Activated CD8-positive, alpha-beta memory T cell treated with anti-CD3 and anti-CD28 coated beads, Interleukin-2, amount 10 ng/mL, durations not matched to agents 7 days and 5 days (primary cell): Measurements from ENCODE around the gene NFKBIA. TPM values are rescaled to one million over a fixed set of nuclear protein-coding genes. Genes with fewer than 3 reads are reported as not detected.

Source experiments
- ATAC-seq: fragments of 150-1000 bp; cut with Tn5 transposase; one replicate; pipeline ENCODE4 v1.10.0; 2021; ENCODE audit warnings: moderate library complexity
- CTCF ChIA-PET: fragments of 350-600 bp; sonication (Branson Sonifier 250); formaldehyde crosslinking; loops from one replicate; lab custom pipeline; 2021; ENCODE audit warnings: antibody characterized with exemption; lab: Charles Lee
- DNase-seq: peaks from one replicate; pipeline ENCODE4 v3.0.0-alpha.2; 2020
- H3K27ac Mint-ChIP-seq: one replicate; pipeline ENCODE4 v1.8.0; 2021; ENCODE audit warnings: mild to moderate bottlenecking, mixed read lengths
- H3K27me3 Mint-ChIP-seq: one replicate; pipeline ENCODE4 v1.8.0; 2021; ENCODE audit warnings: mixed read lengths
- H3K36me3 Mint-ChIP-seq: one replicate; pipeline ENCODE4 v1.8.0; 2021; ENCODE audit warnings: mild to moderate bottlenecking, mixed read lengths
- H3K4me1 Mint-ChIP-seq: one replicate; pipeline ENCODE4 v1.8.0; 2021; ENCODE audit warnings: mixed read lengths
- H3K4me3 Mint-ChIP-seq: one replicate; pipeline ENCODE4 v1.8.0; 2021; ENCODE audit warnings: mild to moderate bottlenecking, moderate library complexity, mixed read lengths
- H3K9me3 Mint-ChIP-seq: one replicate; pipeline ENCODE4 v1.8.0; 2022; ENCODE audit warnings: low read depth, mixed read lengths
- total RNA-seq, 2 experiments: library from RNA; stranded (reverse); gene quantifications; one replicate each; pipeline ENCODE4 v1.2.3, GENCODE V29; 2021

NFKBIA gene
- total RNA-seq, 2 experiments from 2014 or later = 82.9 to 245 TPM

DNA sequence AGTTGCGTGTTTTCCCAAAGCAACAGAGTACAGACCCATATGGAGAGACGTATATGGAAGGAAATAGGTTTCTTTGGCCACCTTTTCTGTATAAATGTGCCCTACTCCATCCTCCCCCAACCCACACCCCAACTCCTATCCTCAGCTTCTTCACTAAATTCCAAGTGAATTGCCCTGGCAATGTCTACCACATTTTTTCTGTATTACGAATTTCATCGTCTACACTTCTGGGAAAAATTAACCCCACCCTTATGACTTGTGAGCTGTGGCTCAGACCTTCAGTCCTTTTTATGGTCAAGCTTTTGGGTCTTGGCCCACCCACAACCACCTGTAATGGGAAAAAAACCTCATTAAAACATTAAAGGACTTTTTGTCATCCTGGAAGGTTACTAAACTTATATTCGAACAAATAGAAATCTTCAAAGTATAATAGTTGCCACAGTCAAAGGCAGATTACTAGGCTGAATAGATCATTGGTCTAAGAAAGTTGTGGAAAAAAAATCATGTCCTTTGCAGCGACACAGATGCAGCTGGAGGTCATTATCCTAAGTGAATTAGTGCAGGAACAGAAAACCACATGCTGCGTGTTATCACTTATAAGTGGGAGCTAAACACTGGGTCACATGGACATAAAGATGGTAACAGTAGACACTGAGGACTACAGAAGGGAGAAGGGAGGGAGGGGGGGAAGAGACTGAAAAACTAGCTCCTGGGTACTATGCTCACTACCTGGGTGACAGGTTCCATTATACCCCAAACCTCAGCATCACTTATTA lies 15.7 kb upstream of the NFKBIA start:
- CTCF ChIA-PET = interaction anchor here (0.9 to 6.9 kb wide), 4 partner anchors 10 to 288 kb away, joined by 3 to 41 read pairs (median 7); partner anchors contain the start of gene NFKBIA
- no peak for ATAC-seq

DNA sequence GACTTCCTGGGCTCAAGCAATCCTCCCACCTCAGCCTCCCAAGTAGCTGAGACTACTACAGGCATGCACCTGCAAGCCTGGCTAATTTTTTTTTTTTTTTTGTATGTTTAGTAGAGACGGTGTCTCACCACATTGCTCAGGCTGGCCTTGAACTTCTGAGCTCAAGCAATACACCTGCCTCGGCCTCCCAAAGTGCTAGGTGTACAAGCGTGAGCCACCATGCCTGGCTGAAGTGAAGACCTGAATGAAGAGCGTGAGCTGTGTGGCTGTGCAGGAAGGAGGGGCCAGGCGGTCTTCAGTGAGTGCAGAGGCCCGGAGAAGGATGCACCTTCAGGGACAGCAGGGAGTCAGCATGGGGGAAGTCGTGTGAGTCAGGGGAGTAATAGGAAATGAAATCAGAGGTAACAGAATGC lies 14.9 kb upstream of the NFKBIA start:
- ATAC-seq (no peak), DNase-seq (no peak)
- Mint-ChIP-seq H3K4me1 (peaks cover 44% of the 10 kb centered on the region), H3K36me3 (no peaks in the 10 kb centered on the region), H3K4me3 (no peak overlapping the region), H3K9me3 (no peaks in the 10 kb centered on the region), H3K27ac (no peak overlapping the region), H3K27me3 (peaks cover 7% of the 10 kb centered on the region)
- CTCF ChIA-PET = interaction anchor here (6.9 kb wide), 1 partner anchor 16 kb away, joined by 41 read pairs; the partner anchor contains the start of gene NFKBIA

More for the DNA sequence above, 15.7 kb upstream of the NFKBIA start:
- peaks cover 4% of the 10 kb centered on the region for H3K27me3 Mint-ChIP-seq
- no peaks in the 10 kb centered on the region for H3K9me3 Mint-ChIP-seq
- H3K4me3 Mint-ChIP-seq = no peak overlapping the region
- peaks cover 36% of the 10 kb centered on the region for H3K4me1 Mint-ChIP-seq
- H3K36me3 Mint-ChIP-seq = no peaks in the 10 kb centered on the region
- no peak overlapping the region for H3K27ac Mint-ChIP-seq
- DNase-seq = no peak

DNA sequence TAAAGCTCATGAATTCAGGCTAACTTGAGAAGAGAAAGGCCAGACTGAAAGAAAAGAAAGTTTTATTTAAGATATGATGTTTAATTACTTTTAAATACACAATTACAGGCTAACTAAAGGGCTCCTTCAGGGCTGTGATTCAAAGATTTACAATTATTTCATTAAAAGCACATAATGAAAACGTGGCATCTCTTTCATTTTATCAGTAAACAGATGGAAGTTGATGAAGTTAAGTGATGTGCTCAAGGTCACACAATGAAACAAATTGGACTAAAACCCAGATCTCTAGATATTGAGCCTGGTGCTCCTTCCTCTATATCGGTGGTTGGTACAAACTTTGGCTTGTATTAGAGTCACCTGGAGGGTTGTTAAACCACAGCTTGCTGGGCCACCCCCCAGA lies 13.5 kb upstream of the NFKBIA start:
- no peaks in the 10 kb centered on the region for H3K9me3 Mint-ChIP-seq
- H3K4me1 Mint-ChIP-seq = peaks cover 51% of the 10 kb centered on the region
- H3K27ac Mint-ChIP-seq = no peak overlapping the region

DNA sequence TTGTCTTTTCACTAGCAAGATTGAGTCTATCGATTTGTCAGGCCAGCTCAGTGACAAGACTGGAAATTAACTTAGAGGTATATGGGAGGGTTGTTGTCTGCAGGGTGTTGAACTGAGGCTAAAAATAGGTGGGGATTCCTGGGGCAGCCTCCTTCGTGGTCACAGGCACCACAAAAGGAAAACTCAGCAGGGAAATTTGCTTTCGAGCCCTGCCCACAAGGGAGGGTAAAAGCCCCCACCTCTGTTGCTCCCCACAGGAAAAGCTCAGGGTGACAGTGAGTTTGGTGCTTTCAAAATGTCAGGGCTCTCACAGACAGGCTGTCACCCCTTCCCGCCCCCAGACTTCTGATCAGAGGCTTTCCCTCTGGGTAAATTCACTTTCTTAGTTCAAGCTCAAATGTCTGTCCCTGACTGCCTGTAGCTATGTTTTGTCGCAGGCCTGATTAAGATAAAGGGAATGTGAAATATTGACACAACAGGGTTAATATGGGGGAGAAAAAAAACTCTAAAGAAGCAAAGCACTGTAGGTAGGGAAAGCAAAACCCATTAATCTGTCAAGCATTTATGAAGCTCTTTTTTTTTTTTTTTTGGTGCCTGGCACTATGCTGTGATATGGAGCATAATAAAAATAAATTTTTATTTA lies 11.7 kb upstream of the NFKBIA start:
- Mint-ChIP-seq H3K27ac (peak overlapping the region; percentile 86), H3K27me3 (peaks cover 9% of the 10 kb centered on the region), H3K36me3 (no peaks in the 10 kb centered on the region), H3K9me3 (no peaks in the 10 kb centered on the region), H3K4me1 (peaks cover 48% of the 10 kb centered on the region), H3K4me3 (peak overlapping the region; percentile 56)
- peak; percentile 45 for ATAC-seq
- DNase-seq = peak; percentile 80
- CTCF ChIA-PET = interaction anchor here (0.8 to 8.5 kb wide), 22 partner anchors 12 to 435 kb away, joined by 3 to 98 read pairs (median 4); partner anchors contain the start of genes FAM177A1, NFKBIA and PSMA6

More for the DNA sequence above, 13.5 kb upstream of the NFKBIA start:
- CTCF ChIA-PET = interaction anchor here (1.4 to 8.5 kb wide), 7 partner anchors 14 to 400 kb away, joined by 3 to 98 read pairs (median 6); partner anchors contain the start of genes NFKBIA and PPP2R3C
- no peaks in the 10 kb centered on the region for H3K36me3 Mint-ChIP-seq
- peaks cover 9% of the 10 kb centered on the region for H3K27me3 Mint-ChIP-seq
- no peak overlapping the region for H3K4me3 Mint-ChIP-seq
- ATAC-seq = no peak
- no peak for DNase-seq

DNA sequence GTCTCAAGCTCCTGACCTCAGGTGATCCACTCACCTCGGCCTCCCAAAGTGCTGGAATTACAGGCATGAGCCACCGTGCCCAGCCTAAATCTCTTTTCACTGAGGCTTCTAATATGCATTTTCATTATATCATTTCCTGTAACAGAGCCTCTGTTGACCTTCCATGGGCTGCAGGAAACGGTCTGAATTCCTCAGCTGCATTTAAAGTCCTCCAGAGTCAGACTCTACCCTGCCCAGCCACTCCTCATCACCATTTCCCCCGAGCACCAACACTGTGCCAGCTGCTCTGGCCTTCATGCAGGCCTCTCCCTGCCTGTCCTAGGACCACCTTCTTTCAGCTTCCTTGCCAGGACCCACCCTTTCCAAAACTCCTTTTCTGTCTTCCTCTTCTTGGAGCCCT lies 9.8 kb upstream of the NFKBIA start:
- CTCF ChIA-PET = interaction anchor here (1.0 to 8.5 kb wide), 13 partner anchors 10 to 739 kb away, joined by 3 to 98 read pairs (median 3); partner anchors contain the start of genes NFKBIA and PSMA6
- Mint-ChIP-seq H3K4me3 (no peak overlapping the region), H3K9me3 (no peaks in the 10 kb centered on the region), H3K27me3 (peaks cover 9% of the 10 kb centered on the region), H3K36me3 (no peaks in the 10 kb centered on the region), H3K4me1 (peaks cover 45% of the 10 kb centered on the region), H3K27ac (no peak overlapping the region)
- no peak for DNase-seq
- no peak for ATAC-seq

DNA sequence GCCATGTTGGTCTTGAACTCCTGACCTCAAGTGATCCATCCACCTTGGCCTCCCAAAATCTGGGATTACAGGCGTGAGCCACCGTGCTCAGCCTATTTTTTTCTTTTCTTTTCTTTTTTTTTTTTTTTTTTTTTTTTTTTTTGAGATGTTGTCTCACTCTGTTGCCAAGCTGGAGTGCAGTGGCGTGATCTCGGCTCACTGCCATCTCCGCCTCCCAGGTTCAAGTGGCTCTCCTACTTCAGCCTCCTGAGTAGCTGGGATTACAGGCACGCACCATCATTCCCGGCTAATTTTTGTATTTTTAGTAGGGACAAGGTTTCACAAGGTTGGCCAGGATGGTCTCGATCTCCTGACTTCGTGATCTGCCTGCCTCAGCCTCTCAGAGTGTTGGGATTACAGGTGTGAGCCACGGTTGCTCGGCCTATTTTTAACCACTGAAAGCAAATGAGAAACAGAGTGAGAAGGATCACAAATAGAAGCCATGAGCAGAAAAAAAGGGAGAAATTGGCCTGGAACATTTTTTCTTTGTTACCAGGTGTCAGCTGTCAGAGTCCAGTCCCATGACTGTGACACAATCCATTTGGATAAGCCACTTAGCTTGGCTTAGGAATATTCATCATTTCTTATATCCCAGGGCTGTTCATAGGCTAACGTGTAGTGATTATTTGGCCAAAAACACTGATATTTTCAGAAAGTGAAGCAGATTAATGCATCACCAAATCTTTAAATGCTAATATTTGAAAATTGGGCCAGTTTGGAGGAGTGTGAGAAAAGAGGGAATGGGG lies 7.9 kb upstream of the NFKBIA start:
- DNase-seq = no peak
- Mint-ChIP-seq H3K36me3 (no peaks in the 10 kb centered on the region), H3K27me3 (peaks cover 5% of the 10 kb centered on the region), H3K4me1 (peaks cover 41% of the 10 kb centered on the region), H3K9me3 (no peaks in the 10 kb centered on the region), H3K4me3 (no peak overlapping the region), H3K27ac (no peak overlapping the region)
- CTCF ChIA-PET = interaction anchor here (0.9 to 8.5 kb wide), 12 partner anchors 8 to 431 kb away, joined by 3 to 98 read pairs (median 6); partner anchors contain the start of gene NFKBIA
- no peak for ATAC-seq

DNA sequence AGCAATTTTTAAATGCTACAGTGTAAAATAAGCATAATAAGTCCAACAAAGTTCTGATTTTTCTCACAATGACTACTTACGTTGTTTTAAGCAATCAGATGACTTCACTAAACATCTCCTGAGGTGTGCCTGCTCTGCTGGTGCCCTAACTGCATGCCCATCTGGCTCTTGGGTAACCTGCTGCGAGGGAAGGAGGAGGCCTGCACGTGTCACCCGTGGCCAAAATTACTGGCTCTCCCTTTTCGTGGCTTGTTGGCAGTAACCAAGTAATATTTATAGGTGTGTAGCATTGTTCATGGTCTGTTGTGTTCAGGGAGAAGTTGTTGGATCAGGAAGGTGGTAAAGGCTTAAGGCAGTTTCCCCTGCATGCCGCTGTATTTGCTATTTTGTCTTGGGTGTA lies 6.3 kb upstream of the NFKBIA start:
- H3K36me3 Mint-ChIP-seq = no peaks in the 10 kb centered on the region
- CTCF ChIA-PET = interaction anchor here (1.0 to 8.5 kb wide), 9 partner anchors 9 to 286 kb away, joined by 3 to 98 read pairs (median 5); no protein-coding TSS in a partner anchor
- H3K4me3 Mint-ChIP-seq = no peak overlapping the region
- H3K9me3 Mint-ChIP-seq = no peaks in the 10 kb centered on the region
- H3K27ac Mint-ChIP-seq = no peak overlapping the region
- peaks cover 4% of the 10 kb centered on the region for H3K27me3 Mint-ChIP-seq
- no peak for DNase-seq
- peaks cover 40% of the 10 kb centered on the region for H3K4me1 Mint-ChIP-seq
- no peak for ATAC-seq

DNA sequence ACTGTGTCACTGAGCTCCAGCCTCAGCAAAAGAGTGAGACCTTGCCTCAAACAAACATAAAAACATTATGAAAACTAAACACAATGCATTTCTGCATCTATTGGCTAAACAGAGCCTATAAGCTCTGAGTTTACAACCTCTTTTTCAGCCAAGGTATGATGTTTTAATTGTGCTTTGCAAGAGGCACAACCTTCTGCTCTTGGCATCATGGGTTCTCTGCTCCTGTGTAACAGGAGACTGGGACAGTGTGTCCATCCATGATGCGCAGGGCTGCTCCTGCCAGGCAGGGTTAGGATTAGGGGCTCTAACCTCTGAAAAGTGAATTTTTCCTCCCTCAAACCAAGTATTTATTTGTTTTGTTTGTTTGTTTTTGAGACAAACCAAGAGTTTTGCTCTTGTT lies 5.0 kb upstream of the NFKBIA start:
- CTCF ChIA-PET = interaction anchor here (1.0 to 3.6 kb wide), 9 partner anchors 11 to 284 kb away, joined by 3 to 20 read pairs (median 4); no protein-coding TSS in a partner anchor
- no peak overlapping the region for H3K27ac Mint-ChIP-seq
- no peaks in the 10 kb centered on the region for H3K9me3 Mint-ChIP-seq

DNA sequence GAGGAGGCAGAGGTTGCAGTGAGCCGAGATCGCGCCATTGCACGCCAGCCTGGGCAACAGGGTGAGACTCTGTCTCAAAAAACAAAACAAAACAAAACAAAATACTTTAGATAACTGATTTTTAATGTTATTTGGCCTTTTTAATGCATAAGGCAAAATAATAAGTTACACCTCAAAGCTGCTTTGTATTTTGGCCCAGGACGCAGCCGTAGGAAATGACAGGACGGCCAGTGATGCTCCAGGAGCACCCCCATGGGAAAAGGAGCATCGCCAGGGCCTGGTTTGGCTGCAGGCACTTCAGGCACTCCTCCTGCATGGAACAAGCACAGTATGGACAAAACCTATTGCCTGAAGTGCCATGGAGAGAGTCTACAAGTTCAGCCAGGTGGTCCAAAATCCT lies 3.5 kb upstream of the NFKBIA start:
- no peak for DNase-seq
- Mint-ChIP-seq H3K4me1 (peaks cover 33% of the 10 kb centered on the region), H3K27ac (no peak overlapping the region), H3K27me3 (no peaks in the 10 kb centered on the region), H3K9me3 (no peaks in the 10 kb centered on the region), H3K4me3 (no peak overlapping the region), H3K36me3 (peaks cover 7% of the 10 kb centered on the region)
- no peak for ATAC-seq
- CTCF ChIA-PET = interaction anchor here (0.9 to 3.6 kb wide), 7 partner anchors 9 to 271 kb away, joined by 3 to 20 read pairs (median 4); no protein-coding TSS in a partner anchor

More for the DNA sequence above, 5.0 kb upstream of the NFKBIA start:
- no peak overlapping the region for H3K4me3 Mint-ChIP-seq
- no peak for ATAC-seq
- no peaks in the 10 kb centered on the region for H3K36me3 Mint-ChIP-seq
- peaks cover 3% of the 10 kb centered on the region for H3K27me3 Mint-ChIP-seq
- H3K4me1 Mint-ChIP-seq = peaks cover 38% of the 10 kb centered on the region
- no peak for DNase-seq

DNA sequence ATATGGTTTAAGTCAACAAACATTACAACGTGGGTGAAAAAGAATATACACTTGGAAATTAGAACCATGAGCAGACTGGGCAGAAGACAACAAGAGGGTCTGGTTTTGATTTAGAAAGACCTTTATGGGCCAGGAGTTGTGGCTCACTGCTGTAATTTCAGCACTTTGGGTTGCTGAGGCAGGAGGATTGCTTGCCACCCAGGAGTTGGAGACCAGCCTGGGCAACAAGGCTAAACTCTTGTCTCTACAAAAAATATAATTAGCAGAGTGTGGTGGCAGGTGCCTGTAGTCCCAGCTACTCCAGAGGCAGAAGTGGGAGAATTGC lies 2.7 kb upstream of the NFKBIA start:
- DNase-seq (no peak), ATAC-seq (no peak)
- H3K4me1 Mint-ChIP-seq = peaks cover 37% of the 10 kb centered on the region
- CTCF ChIA-PET = interaction anchor here (0.9 to 3.6 kb wide), 5 partner anchors 123 to 270 kb away, joined by 3 to 20 read pairs (median 6); no protein-coding TSS in a partner anchor
- H3K27me3 Mint-ChIP-seq = no peaks in the 10 kb centered on the region
- H3K36me3 Mint-ChIP-seq = peaks cover 14% of the 10 kb centered on the region
- no peak overlapping the region for H3K27ac Mint-ChIP-seq
- no peak overlapping the region for H3K4me3 Mint-ChIP-seq
- no peaks in the 10 kb centered on the region for H3K9me3 Mint-ChIP-seq

DNA sequence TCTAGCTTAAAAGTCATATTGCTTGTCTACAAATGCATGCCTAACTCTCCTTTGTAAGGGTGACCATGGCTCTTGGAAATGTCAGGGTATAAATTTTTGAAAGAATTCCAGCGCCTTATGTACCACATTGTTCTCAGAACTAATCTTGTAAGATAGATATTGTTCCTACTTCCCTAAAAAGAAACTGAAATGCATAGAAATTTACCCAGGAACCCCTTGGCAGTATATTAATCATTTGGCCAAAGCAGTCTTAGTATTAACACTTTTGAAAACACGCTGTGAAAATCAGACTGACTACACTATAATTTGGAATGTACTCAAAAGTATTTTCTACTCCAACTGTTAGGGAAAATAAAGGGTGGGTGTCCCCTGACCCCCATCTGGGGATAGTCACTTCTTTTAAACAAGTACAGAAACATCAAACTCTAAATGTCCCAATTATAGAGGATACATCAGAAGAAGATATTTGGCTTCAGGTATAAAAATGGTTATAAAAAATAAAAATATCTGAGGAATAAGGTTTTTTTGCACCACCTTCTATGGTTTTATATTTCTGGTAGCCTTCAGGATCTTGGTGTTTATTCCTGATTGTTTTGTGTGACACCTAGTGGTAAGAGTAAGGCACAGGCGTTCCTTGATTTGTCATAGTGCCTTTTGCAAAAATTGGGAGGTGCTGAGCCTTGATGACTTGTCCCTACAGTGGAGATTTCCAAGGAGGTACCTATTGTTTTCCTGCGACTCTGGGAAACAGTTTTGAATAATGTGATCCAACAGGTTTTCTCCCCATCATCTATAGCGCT lies 2.2 kb upstream of the NFKBIA start:
- H3K36me3 Mint-ChIP-seq = peaks cover 20% of the 10 kb centered on the region
- H3K9me3 Mint-ChIP-seq = no peaks in the 10 kb centered on the region
- no peak for DNase-seq
- no peak overlapping the region for H3K4me3 Mint-ChIP-seq
- H3K27ac Mint-ChIP-seq = no peak overlapping the region
- H3K27me3 Mint-ChIP-seq = no peaks in the 10 kb centered on the region
- CTCF ChIA-PET = interaction anchor here (0.6 to 6.5 kb wide), 17 partner anchors 8 to 266 kb away, joined by 3 to 80 read pairs (median 18); partner anchors contain the start of gene PSMA6
- no peak for ATAC-seq
- H3K4me1 Mint-ChIP-seq = peaks cover 43% of the 10 kb centered on the region

DNA sequence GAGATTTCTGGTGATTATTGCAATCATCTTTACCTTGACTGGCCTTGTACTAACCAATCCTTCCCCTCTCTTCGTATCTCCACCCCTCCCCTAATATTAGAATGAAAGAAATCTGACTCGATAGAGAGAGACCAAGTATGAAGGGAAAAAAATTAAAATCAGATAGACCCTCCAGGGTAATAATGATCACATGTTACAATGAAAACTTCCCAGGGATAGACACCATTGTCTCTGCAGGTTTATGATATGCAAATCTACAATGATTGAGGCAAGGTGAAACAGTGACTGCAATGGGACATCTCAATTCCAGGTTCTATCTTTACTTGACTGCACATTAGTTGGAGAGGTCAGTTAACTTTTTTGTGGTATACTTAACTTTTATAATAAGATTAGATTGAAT lies 1.5 kb upstream of the NFKBIA start:
- Mint-ChIP-seq H3K36me3 (peaks cover 25% of the 10 kb centered on the region), H3K27me3 (no peaks in the 10 kb centered on the region), H3K27ac (peak overlapping the region; percentile 13), H3K4me3 (peak overlapping the region; percentile 84), H3K4me1 (peaks cover 48% of the 10 kb centered on the region), H3K9me3 (no peaks in the 10 kb centered on the region)
- no peak for ATAC-seq
- CTCF ChIA-PET = interaction anchor here (0.6 to 6.5 kb wide), 18 partner anchors 9 to 424 kb away, joined by 3 to 80 read pairs (median 6); partner anchors contain the start of genes PSMA6 and SRP54
- DNase-seq = no peak
